Keratinocyte (primary cell): ENCODE results near the gene DEGS1. TPM values are rescaled to one million over a fixed set of nuclear protein-coding genes. Genes with fewer than 3 reads are reported as not detected.

Source experiments
- DNase-seq: peaks from one replicate; pipeline ENCODE4 v3.0.0-alpha.2; 2011; ENCODE audit warnings: low read depth, missing footprints, low spot score
- FAIRE-seq: peaks from 2 replicates; lab custom pipeline; 2011; peaks lifted over from hg19 to GRCh38; lab: Jason Lieb, UNC
- H2AFZ ChIP-seq: 2 replicates; pipeline ENCODE4 v1.6.0; 2012; ENCODE audit warnings: low read length, control low read depth, inconsistent platforms; ENCODE audit not compliant: control insufficient read depth
- H3K27ac ChIP-seq: 2 replicates; pipeline ENCODE4 v1.5.1; 2011; ENCODE audit warnings: low read length; ENCODE audit not compliant: control insufficient read depth, insufficient read depth
- H3K27me3 ChIP-seq: 3 replicates; pipeline ENCODE4 v1.6.0; 2011; ENCODE audit warnings: low read length; ENCODE audit not compliant: control insufficient read depth, insufficient read depth; ENCODE audit errors: extremely low read depth
- H3K36me3 ChIP-seq, 2 experiments: 2 replicates in 1 of 2; 3 replicates in 1 of 2; pipeline ENCODE4 v1.5.1; 2011; ENCODE audit warnings: low read length in 2 of 2, mild to moderate bottlenecking in 1 of 2; ENCODE audit not compliant: control insufficient read depth in 2 of 2, insufficient read depth in 2 of 2; ENCODE audit errors: extremely low read depth in 1 of 2
- H3K4me1 ChIP-seq: 3 replicates; pipeline ENCODE4 v1.5.1; 2011; ENCODE audit warnings: low read length; ENCODE audit not compliant: control insufficient read depth, insufficient read depth; ENCODE audit errors: extremely low read depth
- H3K4me2 ChIP-seq: 3 replicates; pipeline ENCODE4 v1.6.0; 2011; ENCODE audit warnings: low read depth, low read length; ENCODE audit not compliant: control insufficient read depth, insufficient read depth; ENCODE audit errors: extremely low read depth
- H3K4me3 ChIP-seq, 3 experiments: fragments of 200-600 bp in 1 of 3; sonication (generic) in 1 of 3; 2 replicates in 2 of 3; 3 replicates in 1 of 3; pipeline ENCODE4 v1.5.1; 2011 to 2016; ENCODE audit warnings: low read length in 3 of 3, mild to moderate bottlenecking in 3 of 3, control low read depth in 2 of 3, inconsistent platforms in 1 of 3, low read depth in 1 of 3, mixed read lengths in 1 of 3, mixed run types in 1 of 3, moderate library complexity in 1 of 3; ENCODE audit not compliant: control insufficient read depth in 2 of 3, insufficient read depth in 2 of 3; ENCODE audit errors: extremely low read depth in 1 of 3
- H3K79me2 ChIP-seq: 2 replicates; pipeline ENCODE4 v1.6.0; 2012; ENCODE audit warnings: low read length; ENCODE audit not compliant: control insufficient read depth, insufficient read depth
- H3K9ac ChIP-seq: 3 replicates; pipeline ENCODE4 v1.6.0; 2011; ENCODE audit warnings: low read length; ENCODE audit not compliant: control insufficient read depth, insufficient read depth; ENCODE audit errors: extremely low read depth
- H3K9me1 ChIP-seq: 3 replicates; pipeline ENCODE4 v1.6.0; 2011; ENCODE audit warnings: low read length; ENCODE audit not compliant: control insufficient read depth, insufficient read depth; ENCODE audit errors: extremely low read depth
- H3K9me3 ChIP-seq: 2 replicates; pipeline ENCODE4 v1.5.1; 2012; ENCODE audit warnings: low read depth, low read length; ENCODE audit not compliant: control insufficient read depth
- H4K20me1 ChIP-seq: 3 replicates; pipeline ENCODE4 v1.6.0; 2011; ENCODE audit warnings: low read length; ENCODE audit not compliant: control insufficient read depth, insufficient read depth; ENCODE audit errors: extremely low read depth
- EZH2 ChIP-seq: IDR thresholded peaks from one replicate; pipeline ENCODE4 v1.6.1; 2012; ENCODE audit warnings: inconsistent platforms, mild to moderate bottlenecking, low read length, moderate library complexity
- dilution Hi-C: fragments of 300-500 bp; cut with MboI; formaldehyde crosslinking; loops from one replicate; pipeline ENCODE4 v1.7.0; 2020; ENCODE audit warnings: low sequenced_read_pairs; ENCODE audit not compliant: extremely low pct_ligation_motif_present
- polyA plus RNA-seq, 5 experiments: library from polyadenylated mRNA; depleted of rRNA in 3 of 5; stranded (reverse) in 3 of 5; stranded (forward) in 1 of 5; unstranded in 1 of 5; fragments of >200 nt; gene quantifications; 1 replicate in 1 of 5; 2 replicates in 3 of 5; 3 replicates in 1 of 5; pipeline versions ENCODE4 v1.2.1 to v1.2.3, GENCODE V29; 2011 to 2012; ENCODE audit warnings: missing spikeins in 2 of 5, low read depth in 1 of 5, low replicate concordance in 1 of 5
- TF ChIP-seq, protein P1 (sequence below), 3 experiments: IDR thresholded peaks in 1 of 3; conservative IDR thresholded peaks in 1 of 3; optimal IDR thresholded peaks in 1 of 3; 2 replicates in 2 of 3; 3 replicates in 1 of 3; pipeline versions ENCODE3 to v1.5.1; 2011; ENCODE audit warnings: low read length in 3 of 3, mild to moderate bottlenecking in 3 of 3, moderate library complexity in 2 of 3, control low read depth in 1 of 3, inconsistent platforms in 1 of 3; ENCODE audit not compliant: insufficient read depth in 2 of 3; ENCODE audit errors: extremely low read depth in 1 of 3

DEGS1 gene
- polyA plus RNA-seq, 1 donor (not counting 4 experiments of a cell fraction or from before 2014, with no cell fraction given) = 314 TPM

GRCh38 chr1:224213438-224214119 lies 30.5 kb downstream of the DEGS1 start:
- Histone ChIP-seq H3K27ac (peak overlapping the region; percentile 79), H3K9me1 (peaks cover 5% of the 10 kb centered on the region), H3K4me1 (peaks cover 31% of the 10 kb centered on the region), H3K9me3 (no peaks in the 10 kb centered on the region), H3K9ac (peak overlapping the region; percentile 67), H3K36me3 (no peaks in the 10 kb centered on the region), H4K20me1 (no peaks in the 10 kb centered on the region), H3K79me2 (no peaks in the 10 kb centered on the region), H3K27me3 (no peaks in the 10 kb centered on the region), H2AFZ (peak overlapping the region; percentile 69), H3K4me2 (peak overlapping the region; percentile 30), H3K4me3 (no peak overlapping the region)
- DNase-seq (no peak), FAIRE-seq (no peak)
- TF ChIP-seq, protein P1, sequence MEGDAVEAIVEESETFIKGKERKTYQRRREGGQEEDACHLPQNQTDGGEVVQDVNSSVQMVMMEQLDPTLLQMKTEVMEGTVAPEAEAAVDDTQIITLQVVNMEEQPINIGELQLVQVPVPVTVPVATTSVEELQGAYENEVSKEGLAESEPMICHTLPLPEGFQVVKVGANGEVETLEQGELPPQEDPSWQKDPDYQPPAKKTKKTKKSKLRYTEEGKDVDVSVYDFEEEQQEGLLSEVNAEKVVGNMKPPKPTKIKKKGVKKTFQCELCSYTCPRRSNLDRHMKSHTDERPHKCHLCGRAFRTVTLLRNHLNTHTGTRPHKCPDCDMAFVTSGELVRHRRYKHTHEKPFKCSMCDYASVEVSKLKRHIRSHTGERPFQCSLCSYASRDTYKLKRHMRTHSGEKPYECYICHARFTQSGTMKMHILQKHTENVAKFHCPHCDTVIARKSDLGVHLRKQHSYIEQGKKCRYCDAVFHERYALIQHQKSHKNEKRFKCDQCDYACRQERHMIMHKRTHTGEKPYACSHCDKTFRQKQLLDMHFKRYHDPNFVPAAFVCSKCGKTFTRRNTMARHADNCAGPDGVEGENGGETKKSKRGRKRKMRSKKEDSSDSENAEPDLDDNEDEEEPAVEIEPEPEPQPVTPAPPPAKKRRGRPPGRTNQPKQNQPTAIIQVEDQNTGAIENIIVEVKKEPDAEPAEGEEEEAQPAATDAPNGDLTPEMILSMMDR (optimal IDR thresholded peaks at IDR 0.05 in 1 of 3, IDR thresholded peaks at IDR 0.05 in 1 of 3, conservative IDR thresholded peaks at IDR 0.05 in 1 of 3; ENCODE audit: extremely low read depth in 1 of 3, insufficient read depth in 2 of 3, low read length in 3 of 3) = no peak
- no peak for TF ChIP-seq EZH2
- dilution Hi-C loops = no loop called here

GRCh38 chr1:224216382-224216781 lies 33.3 kb downstream of the DEGS1 start:
- H3K4me3 ChIP-seq = no peak overlapping the region
- peaks cover 5% of the 10 kb centered on the region for H3K9me1 ChIP-seq
- no peaks in the 10 kb centered on the region for H3K36me3 ChIP-seq
- peaks cover 43% of the 10 kb centered on the region for H3K4me1 ChIP-seq
- H3K79me2 ChIP-seq = no peaks in the 10 kb centered on the region
- H3K9ac ChIP-seq = no peak overlapping the region
- H4K20me1 ChIP-seq = no peaks in the 10 kb centered on the region
- FAIRE-seq = no peak
- no peak overlapping the region for H3K4me2 ChIP-seq
- H3K27ac ChIP-seq = no peak overlapping the region
- dilution Hi-C loops = no loop called here
- no peak for DNase-seq
- H3K9me3 ChIP-seq = no peaks in the 10 kb centered on the region
- H3K27me3 ChIP-seq = no peaks in the 10 kb centered on the region
- no peak for TF ChIP-seq EZH2
- TF ChIP-seq, protein P1 (optimal IDR thresholded peaks at IDR 0.05 in 1 of 3, IDR thresholded peaks at IDR 0.05 in 1 of 3, conservative IDR thresholded peaks at IDR 0.05 in 1 of 3; ENCODE audit: extremely low read depth in 1 of 3, insufficient read depth in 2 of 3, low read length in 3 of 3) = no peak
- no peak overlapping the region for H2AFZ ChIP-seq
